Stimulated activated CD4-positive, alpha-beta T cell treated with anti-CD3 and anti-CD28 coated beads, Interleukin-4, amount 100 ng/mL, for 48 hours (primary cell): ENCODE results near the gene NRXN2.
A peak's percentile ranks its signal among the peaks of the same experiment; 100 is the strongest.
"Not testable (repeated sequence)": the region's sequence is repeated elsewhere in the genome, so short reads cannot be mapped to it uniquely, and the experiment has no call there.

Experiments used
- DNase-seq, 2 donors: peaks; one replicate each; pipeline ENCODE4 v3.0.0-alpha.2; 2020; ENCODE audit warnings: low read depth in 2 of 2

The NRXN2 gene

DNA sequence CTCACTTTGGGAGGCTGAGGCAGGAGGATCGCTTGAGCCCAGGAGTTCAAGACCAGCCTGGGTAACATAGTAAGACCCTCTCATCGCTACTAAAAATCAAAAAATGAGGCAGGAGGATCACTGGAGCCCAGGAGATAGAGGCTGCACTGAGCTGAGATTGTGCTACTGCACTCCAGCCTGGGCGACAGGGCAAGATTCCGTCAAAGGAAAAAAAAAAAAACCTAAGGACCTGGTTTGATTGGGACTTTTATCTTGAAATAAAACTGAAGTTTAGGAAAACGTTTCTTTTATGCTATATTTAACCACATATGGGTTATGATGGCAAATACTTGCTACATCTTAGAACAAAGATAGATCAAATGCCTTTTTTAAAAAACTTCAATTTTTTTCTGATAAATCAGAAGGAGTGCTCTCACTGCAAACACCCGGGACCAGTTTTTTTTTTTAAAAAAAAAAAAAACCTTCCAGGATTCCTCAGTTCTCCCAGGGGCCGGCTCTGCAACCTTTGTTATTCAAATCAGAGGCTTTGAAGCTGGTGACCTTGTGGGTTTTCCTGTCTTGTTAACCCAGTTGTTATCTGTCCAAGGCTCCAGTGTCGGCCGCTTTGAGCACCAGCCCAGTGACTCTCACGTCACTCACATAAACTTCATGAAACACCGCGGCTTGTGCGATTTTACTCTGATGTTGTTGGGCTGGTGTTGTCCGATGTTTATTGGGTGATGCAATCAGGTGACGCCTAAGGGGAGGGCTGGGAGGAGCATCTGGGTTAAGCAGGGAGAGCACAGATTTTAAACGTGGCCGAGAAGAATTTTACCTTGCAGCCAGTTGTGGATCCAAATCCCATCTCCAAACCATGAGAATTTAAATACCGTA is 156.7 kb downstream of the NRXN2 start:
- peak; percentile 6 to 19 for DNase-seq

DNA sequence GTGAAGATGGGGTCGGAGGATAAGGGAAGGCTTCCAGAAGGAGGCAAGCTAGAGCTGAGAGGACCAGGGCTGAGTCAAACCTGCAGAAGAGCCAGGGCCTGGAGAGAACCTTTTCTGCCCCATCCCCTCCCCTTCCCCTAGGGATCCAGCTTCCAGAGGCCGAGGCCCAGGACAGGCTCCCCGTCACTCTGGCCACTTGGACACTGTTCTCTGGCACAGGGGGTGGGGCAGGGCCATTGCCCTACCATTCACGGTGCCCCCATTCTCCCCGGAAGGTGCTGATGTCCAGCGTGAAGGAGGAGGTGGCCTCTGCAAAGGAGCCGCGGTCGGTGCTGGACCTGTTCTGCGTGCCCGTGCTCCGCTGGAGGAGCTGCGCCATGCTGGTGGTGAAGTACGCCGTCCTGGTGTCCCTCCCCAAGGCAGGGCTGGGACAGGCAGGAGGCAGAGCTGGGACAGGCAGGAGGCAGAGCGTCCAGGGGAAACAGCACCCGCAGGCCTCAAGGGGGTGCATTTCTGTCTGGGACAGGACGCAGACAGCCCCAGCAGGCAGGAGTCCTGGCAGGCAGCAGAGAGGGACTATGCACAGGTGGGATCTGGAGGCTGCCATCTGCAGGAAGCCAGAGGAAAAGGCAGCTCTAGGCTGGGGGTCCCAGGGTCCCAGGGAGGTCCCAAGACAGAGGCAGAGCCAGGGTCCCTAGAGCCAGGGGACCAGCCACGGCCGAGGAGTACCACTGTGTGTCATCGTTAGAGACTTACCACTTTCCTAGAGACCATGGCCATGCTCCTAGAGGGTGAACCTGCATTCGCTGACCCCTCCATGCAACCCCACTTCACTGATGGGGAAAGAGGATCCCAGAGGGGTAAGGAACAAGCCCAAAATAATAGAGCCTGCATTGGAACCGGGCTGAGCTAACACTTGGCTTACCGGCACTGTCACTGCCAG is 157.8 kb downstream of the NRXN2 start:
- DNase-seq: no peak

DNA sequence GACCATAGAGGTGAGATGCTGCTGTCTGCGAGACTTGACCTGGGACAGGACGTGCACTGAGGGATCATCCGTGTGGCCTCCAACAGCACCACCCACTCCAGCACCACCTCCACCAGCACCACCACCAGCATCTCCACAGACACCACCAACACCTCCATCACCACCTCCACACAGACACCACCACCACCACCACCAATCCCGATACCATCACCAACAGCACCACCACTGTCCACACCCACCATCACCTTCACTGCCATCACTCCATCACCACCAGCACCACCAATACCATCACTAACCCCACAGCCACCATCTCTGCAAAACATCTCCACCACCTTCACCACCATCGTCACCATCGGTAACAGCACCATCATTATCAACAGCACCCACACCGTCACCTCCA is 158.6 kb downstream of the NRXN2 start:
- no peak for DNase-seq

DNA sequence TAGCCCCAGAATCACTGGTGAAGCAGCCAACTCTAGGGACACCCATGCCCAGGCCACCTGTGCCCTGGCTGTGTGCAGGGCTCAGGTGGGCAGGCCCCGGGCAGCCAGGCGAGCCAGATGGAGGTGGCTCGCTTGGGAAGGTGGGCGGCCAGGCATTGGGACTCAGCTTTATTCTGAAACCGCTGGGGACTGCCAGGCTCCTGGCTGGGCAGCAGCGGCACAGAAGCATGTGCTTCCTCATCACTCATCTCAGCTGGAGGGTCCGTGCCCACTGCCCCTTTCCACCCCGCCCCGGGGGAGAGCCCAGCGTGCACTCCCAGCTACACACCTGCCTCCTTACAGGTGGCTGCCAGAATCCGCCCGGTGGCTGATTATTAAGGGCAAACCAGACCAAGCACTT is 159.0 kb downstream of the NRXN2 start:
- no peak for DNase-seq

DNA sequence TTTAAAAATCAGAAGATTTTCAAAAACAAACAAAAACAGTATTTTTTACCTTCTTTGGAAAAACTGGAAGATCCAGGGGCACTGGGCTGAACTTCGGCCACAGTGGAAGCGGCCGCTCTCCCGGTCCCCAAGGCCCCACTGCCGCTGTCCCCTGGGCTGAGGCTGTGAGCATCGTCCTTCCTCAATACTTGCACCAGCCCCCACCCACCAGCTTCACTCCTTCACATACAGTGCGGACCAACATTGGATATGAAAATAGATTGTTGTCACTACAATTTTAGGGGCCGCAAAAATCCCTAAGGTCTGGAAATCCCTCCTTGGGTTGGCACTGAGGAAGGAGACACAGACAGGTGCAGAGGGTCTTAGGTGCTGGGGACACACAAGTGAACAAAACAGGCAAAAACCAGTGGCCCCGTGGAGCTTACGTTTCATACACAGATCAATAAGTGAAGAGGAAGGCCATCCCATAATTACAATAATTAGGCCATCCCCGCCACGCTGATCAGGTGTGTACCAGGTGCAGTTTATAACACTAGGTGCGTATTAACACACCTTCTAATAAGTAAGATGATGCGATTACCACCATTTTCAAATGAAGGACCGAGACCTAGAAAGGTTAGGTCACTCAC is 160.2 kb downstream of the NRXN2 start:
- DNase-seq: no peak

DNA sequence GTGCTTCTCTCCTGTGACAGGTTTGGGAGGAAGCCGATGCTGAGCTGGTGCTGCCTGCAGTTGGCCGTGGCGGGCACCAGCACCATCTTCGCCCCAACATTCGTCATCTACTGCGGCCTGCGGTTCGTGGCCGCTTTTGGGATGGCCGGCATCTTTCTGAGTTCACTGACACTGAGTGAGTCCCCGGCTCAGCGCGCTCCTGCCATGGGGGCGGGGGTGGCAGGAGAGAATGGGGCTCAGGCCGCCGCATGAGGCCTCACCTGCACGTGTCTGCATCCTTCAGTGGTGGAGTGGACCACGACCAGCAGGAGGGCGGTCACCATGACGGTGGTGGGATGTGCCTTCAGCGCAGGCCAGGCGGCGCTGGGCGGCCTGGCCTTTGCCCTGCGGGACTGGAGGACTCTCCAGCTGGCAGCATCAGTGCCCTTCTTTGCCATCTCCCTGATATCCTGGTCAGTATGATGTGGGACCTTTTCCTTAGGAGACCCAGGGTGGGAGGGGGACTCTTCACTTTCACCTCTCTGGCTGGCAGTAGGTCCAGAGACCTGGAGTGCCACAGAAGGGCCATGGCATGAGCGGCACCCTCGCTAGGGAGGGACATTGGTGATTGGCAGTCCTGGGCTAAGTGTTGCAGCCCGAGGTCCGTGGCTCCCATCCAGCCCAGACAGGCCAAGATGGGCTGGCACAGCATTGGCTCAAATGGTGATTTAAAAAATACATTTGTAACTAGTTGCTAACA is 160.8 kb downstream of the NRXN2 start:
- DNase-seq: no peak

DNA sequence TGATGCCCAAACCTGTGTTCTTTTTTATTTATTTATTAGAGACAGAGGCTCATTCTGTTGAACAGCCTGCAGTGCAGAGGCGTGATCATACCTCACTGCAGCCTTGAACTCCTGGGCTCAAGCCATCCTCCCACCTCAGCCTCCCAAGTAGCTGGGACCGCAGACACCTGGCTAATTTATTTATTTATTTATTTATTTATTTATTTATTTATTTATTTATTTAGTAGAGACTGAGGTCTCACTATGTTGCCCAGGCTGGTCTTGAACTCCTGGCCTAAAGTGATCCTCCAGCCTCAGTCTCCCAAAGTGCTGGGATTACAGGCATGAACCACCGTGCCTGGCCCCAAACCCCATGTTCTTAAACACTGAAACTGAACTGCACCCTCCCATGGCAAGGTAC is 161.6 kb downstream of the NRXN2 start:
- not testable (repeated sequence) for DNase-seq

DNA sequence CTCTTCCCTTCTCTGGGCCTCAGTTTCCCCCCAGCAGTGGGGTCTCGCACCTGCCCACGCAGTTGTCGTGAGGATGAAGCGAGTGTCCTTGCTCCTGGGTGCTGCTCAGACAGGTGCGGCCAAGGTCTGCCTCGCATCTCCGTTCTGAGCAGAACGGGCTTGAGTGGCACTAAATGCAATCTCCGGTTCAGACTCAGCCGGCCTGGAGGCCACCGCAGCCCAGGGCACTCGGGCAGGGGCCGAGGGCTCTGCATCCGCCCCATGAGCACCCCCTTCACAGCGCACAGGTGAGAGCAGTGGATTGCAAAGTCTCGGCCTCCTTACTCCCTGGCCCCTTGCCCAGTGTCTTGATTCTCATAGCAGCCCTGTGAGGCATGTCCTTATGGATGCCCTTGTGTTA is 162.1 kb downstream of the NRXN2 start:
- no peak for DNase-seq

DNA sequence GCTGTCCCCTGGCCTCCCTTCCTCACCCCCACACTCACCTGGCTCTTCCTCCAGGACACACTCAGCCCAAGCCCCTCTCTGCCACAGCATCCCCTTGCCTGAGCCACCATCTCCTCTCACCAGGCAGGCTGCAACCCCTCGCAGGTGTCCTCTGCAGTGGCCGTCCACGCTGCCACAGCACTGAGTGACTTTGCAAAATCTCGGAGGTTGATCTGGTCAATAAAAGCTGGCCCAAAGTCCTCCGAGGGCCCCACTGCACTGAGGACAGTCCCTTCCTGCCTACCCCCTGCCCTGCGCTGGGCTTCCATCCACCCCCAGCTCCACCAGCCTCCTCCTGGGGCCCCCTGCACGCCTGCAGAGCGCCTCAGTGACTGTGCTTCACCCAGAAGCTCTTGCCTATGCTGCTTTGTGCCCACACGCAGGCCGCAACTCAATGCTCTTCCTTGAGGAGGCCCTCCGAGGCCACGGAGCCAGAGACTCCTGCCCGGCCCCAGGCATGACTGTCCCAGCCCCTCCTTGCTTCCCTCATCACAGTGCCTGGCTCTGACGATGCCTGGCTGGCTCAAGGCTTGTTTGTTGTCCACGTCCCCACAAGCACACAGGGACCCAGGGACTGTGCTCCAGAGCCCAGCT is 162.7 kb downstream of the NRXN2 start:
- DNase-seq: no peak

DNA sequence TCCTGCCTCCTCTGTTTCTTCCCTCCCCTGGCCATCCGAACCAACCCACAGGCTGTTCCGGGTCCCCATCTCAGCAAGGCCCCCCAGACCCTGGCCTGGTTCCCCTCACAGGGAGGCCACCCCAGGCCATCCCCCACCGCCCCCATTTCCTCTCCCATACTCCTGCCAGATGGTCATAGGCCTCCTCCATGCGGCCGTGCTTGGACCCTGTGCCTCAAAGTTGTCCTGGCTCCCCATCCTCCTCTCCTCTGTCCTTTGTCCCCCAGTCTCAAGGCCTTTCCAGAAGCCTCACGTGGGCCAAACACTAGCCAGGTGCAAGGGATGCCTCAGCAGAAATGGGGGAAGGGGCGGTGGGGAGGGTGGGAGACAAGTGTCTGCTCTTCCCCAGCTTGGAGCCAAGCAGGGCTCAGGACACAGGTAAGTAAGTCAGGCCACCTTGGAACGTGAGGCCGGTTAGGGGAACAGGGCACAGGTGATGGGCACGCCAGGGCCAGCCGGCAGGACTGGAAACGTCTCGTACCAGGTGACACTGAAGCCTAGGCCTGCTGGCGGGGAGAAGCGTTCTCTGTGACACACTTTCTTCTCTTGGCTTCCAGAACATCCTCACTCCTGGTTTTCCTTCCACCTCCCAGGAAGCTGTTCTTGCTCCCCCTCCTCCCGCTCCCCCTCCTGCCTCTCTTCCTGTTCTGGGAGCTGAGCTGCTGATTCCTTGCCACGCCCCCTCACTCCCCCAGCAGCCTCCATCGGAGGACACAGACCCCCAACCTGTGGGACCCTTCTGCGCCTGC is 163.5 kb downstream of the NRXN2 start:
- DNase-seq: no peak

DNA sequence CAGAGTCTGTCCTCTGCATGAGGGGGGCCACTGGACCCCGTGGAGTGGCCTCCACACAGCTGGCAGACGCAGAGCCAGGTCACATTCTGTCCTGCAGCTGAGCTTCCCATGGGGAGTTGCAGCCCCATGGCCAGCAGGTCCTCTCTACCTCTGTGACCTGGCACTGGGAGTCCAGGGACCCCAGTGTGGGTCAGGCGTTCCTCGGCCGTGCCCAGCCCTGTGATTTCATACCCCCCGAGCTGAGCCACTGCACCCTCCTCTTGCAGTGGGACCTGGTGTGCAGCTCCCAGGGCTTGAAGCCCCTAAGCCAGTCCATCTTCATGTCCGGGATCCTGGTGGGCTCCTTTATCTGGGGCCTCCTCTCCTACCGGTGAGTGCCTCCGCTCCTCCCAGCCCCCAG is 164.1 kb downstream of the NRXN2 start:
- no peak for DNase-seq

DNA sequence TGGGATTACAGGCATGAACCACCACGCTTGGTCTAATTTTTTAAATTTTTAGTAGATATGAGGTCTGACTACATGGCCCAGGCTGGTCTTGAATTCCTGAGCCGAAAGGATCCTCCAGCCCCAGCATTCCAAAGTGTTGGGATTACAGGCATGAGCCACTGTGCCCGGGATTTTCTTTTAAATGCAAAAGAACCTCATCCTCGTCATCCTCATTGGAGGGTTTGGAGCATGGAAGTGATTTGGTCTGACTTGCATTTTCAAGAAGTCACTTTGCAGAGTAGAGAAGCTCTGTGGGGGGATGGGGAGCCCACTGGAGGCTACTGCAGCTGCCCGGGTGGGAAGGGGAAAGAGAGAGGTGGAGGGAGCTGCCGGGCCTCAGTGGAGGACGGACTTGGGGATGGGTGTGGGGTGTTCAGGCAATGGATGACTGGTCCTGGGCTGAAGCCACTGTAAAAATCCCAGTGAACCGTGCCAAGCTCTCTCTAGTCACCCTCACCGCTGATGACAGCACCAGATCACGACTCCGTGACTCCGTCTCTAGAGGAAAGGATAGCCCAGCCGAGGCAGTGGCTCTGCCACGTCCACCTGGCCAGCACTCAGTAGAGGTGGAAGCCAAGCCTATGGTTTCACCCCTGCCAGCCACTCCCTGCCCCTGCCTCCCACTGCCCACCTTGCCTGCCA is 164.8 kb downstream of the NRXN2 start:
- DNase-seq: no peak

DNA sequence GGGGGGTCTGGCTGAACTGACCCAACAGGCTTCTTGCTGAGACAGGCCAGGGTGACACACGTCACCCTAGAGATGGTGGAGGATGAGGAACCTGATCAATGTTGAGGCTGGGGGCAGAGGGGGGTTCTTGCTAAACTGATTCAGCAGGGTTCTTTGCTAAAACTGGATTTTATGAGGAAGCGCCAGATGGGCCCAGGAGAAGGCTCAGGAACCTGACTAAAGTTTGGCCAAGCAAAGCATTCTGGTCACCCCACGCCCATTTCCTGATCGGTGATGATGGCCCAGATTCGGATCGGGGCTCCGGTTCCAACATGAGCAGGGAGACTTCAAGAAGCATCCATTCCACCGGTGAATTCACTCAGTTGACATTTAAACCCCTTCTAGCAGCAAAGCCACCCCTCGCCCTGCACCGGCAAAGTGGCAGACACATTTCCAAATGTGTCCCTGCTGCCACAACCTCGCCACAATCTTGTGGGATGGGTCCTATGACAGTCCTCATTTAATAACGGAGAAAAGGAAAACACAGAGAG is 166.2 kb downstream of the NRXN2 start:
- no peak for DNase-seq
